GM18498 (cell line): ENCODE results near the gene ARMC5.
A peak's percentile ranks its signal among the peaks of the same experiment; 100 is the strongest.
"Not testable (repeated sequence)": the region's sequence is repeated elsewhere in the genome, so short reads cannot be mapped to it uniquely, and the experiment has no call there.

Source experiments
- ATAC-seq: cut with Tn5 transposase; IDR thresholded peaks from one replicate; pipeline ENCODE4 v1.9.1; 2021; ENCODE audit warnings: mild to moderate bottlenecking, moderate library complexity; ENCODE audit not compliant: unreplicated experiment

The ARMC5 gene

DNA sequence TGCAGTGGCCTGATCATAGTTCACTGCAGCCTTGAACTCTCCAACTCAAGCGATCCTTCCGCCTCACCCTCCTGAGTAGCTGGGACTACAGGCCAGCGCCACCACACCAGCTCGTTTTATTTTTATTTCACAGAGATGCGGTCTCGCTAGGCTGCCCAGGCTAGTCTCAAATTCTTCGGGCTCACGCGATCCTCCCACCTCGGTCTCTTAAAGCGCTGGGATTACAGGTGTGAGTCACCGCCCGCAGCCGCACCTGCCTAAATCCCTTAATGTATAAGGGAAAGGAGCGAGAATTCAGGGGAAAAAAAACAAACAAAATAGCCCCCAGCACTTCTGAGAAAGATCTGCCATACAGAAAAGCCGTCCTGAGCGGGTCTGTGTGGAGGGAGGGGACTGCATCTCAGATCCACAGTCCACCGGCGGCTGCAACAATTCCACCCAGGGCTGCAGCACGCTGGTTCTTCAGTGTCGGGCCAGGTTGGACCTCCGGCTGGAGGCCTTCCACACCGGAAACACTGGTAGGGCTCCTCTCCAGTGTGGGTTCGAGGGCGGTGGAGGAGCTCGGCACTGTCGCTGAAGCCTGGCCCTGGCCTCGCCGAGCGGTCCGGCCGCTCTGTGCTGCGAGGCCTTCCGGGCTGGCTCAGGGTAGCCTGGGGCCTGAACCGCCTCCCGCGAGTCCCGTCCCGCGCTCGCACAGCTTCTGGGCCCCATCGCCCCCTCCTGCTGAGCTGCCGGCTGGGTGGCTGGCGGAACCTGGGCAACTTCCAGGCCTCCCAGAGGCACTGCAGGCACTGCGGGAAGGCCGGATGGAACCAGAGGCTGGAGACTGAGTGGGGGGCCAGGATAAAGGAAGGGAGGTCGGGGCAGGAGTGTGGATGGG, 23.7 kb upstream of the ARMC5 start:
- no peak for ATAC-seq

GRCh38 chr16:31436221-31437045, 22.9 kb upstream of the ARMC5 start:
- no peak for ATAC-seq

DNA sequence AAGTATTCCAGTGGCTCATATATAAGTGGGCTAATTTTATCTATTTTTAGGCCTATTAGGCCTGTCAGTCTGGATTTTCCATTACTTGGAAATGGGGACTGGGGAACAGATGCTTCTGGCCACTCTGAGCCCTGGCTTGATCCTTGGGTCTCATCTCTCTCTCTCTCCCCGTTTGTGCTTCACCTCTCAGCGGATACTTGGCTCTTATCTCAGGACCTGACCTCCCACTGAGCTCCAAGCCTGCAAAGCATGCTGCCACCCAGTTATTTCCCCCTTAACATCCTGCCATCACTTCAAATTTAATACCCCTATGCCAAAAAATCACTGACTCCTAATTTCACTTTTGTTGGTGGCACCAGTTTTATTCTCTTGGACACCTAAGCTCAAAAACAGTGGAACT, 20.9 kb upstream of the ARMC5 start:
- ATAC-seq: no peak

GRCh38 chr16:31439023-31439422, 20.3 kb upstream of the ARMC5 start:
- ATAC-seq: peak; percentile 54

- ATAC-seq: no peak
Observed at GRCh38 chr16:31439519-31439918, 19.8 kb upstream of the ARMC5 start.

- ATAC-seq: no peak
Observed at GRCh38 chr16:31440516-31441184, 18.7 kb upstream of the ARMC5 start.

DNA sequence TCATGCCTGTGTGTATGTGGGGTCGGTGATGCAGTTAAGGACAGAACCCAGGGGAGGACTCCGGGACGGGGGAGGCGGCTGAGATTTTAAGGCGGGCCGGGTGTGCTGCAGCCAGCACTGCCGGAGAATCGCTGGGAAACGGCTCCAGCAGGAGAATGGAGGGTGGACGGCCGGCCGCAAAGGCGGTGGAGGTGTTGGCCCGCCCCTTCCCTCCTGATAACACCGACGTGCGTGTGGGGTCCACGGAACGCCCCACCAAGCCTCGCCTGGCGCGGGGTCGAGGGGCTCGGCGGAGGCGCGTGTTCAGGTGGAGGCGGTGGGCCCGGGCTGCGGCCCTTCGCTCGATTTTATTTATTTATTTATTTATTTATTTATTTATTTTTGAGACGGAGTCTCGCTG, 17.3 kb upstream of the ARMC5 start:
- ATAC-seq: no peak

GRCh38 chr16:31445931-31446330, 13.4 kb upstream of the ARMC5 start:
- ATAC-seq: not testable (repeated sequence)

GRCh38 chr16:31451201-31451600, 8.1 kb upstream of the ARMC5 start:
- no peak for ATAC-seq

- no peak for ATAC-seq
Observed at GRCh38 chr16:31451681-31452351, 7.5 kb upstream of the ARMC5 start.

- no peak for ATAC-seq
Observed at GRCh38 chr16:31452631-31453106, 6.6 kb upstream of the ARMC5 start.

DNA sequence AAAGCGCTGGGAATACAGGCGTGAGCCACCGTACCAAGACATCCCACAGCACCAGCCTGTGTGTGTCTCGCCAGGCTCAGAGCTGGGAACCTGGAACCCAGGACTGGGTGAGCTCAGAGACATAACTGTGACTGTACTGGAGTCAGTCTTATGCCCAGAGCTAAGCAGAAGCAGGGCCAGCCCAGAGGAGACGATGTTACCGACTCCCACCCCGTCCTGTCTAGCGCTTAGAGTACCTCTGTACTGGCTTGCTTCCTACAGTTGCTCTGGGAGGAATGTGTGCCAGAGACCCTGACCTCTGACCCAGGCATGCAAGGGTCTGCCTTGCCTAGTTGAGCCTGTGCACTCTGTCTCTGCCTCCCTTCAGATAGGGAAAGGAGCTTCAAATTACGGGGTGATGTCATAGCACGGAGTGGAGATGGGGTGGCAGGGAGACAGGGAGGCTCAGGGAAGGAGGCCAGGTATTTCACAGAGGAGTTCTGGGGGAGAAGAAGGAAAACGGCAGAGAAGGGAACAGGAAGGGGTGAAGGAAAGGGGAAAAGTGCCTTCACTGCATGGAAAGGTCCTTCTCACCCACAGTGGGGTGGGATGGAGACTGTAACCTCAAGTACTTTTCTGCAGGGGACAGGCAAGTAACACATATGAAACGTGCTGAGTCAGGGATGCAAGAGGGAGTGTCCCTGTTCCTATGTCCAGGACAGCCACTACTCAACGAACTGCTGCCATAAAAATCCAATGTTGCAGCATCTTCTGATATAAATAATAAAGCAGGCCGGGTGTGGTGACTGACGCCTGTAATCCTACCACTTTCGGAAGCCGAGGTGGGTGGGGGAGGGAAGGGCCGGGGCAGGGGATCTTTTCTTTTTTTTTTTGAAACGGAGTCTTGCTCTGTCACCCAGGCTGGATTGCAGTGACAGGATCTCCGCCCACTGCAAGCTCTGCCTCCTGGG, 5.8 kb upstream of the ARMC5 start:
- ATAC-seq: no peak

- ATAC-seq: no peak
Observed at GRCh38 chr16:31455601-31456314, 3.5 kb upstream of the ARMC5 start.

DNA sequence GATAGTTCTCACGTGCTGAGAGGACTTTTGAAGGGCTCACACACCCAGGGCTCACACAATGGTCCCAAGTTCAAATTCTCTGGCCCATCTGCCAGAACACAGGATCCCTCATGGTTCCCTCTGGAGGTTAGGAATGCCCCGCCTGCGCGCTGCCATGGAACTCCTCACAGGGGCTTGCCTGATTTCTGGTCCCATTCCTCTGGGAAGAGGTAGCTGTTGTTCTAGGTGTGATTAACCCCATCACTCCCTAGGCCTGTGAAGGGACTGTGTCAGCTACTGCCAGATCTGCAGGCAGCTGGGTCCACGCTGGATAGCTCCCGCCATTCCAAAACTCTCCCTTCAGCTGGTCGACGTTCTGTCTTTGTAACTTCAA, 2.3 kb upstream of the ARMC5 start:
- ATAC-seq: no peak

- peak; percentile 9 for ATAC-seq
Observed at GRCh38 chr16:31458073-31458843, 1.0 kb upstream of the ARMC5 start.

DNA sequence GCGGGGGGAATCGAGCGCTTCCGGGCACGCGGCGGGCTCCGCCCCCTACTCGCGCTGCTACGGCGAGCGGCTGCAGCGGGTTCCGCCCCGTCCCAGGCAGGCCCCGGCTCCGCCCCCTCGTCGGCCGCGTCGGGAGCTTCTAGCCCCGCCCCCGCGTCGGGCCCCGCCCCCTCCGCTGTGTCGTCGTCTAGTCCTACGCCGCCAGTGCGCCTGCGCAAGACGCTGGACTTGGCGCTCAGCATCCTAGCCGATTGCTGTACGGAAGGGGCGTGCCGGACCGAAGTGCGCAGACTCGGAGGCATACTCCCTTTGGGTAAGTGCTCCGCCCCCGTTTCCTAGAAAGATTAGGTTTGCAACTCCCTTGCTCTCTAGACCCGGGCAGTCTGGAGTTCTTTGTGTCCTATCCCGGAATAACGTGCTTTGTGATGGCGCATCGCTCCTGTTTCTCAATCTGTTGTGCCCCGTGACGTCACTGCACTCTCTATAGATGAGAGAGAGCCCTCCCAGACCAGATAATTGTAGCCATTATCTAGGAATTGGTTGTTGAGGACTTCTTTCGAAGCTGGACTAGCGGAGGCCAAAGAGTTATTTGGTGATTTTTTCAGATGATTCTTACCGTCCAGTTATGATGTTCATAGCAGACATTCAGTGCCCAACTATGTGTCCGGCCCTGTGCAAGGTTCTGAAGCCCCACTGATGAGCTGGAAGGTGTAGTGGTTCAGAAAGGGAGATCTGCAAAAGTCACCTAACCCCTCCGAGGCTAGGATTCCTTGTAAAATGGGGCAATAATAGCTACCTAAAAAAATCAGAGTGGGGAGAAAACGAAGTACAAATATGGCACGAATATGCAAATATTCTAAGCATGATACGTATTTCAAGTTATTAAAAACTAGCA, 633 bp downstream of the ARMC5 start:
- peak; percentile 76 for ATAC-seq

DNA sequence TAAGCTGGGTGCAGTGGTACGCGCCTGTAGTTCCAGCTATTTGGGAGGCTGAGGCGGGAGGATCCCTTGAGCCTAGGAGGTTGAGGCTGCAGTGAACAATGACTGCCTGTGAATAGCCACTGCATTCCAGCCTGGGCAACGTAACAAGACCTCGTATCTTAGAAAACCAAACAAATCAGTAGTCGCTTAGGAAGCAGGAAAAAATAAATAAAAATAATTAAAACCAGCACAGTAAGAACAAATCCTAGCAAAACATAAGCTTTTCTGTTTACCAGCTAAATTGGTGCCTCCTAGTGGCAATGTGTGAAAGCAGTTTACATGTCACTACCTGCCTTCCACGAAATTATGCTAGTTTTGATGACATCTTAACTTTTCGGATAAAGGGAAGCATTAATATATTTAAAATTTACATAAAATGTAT, 1.3 kb downstream of the ARMC5 start:
- no peak for ATAC-seq
